Activated naive CD8-positive, alpha-beta T cell (primary cell): Measurements from ENCODE around the gene PCYT1A.

Experiments
- H3K27ac Mint-ChIP-seq: one replicate; pipeline ENCODE4 v1.8.0; 2021; ENCODE audit warnings: mixed read lengths
- H3K27me3 Mint-ChIP-seq: one replicate; pipeline ENCODE4 v1.8.0; 2021; ENCODE audit warnings: mixed read lengths
- H3K36me3 Mint-ChIP-seq: one replicate; pipeline ENCODE4 v1.8.0; 2021; ENCODE audit warnings: mixed read lengths
- H3K4me1 Mint-ChIP-seq: one replicate; pipeline ENCODE4 v1.8.0; 2021; ENCODE audit warnings: low read depth, mixed read lengths
- H3K4me3 Mint-ChIP-seq: one replicate; pipeline ENCODE4 v1.8.0; 2021; ENCODE audit warnings: mild to moderate bottlenecking, mixed read lengths
- H3K9me3 Mint-ChIP-seq: one replicate; pipeline ENCODE4 v1.8.0; 2021; ENCODE audit warnings: low read depth, mixed read lengths

Gene PCYT1A

GRCh38 chr3:196235452-196236122, 51.9 kb downstream of the PCYT1A start:
- Mint-ChIP-seq H3K27ac (no peak overlapping the region), H3K4me1 (peaks cover 6% of the 10 kb centered on the region), H3K36me3 (no peaks in the 10 kb centered on the region), H3K9me3 (no peaks in the 10 kb centered on the region), H3K4me3 (no peak overlapping the region), H3K27me3 (no peaks in the 10 kb centered on the region)

DNA sequence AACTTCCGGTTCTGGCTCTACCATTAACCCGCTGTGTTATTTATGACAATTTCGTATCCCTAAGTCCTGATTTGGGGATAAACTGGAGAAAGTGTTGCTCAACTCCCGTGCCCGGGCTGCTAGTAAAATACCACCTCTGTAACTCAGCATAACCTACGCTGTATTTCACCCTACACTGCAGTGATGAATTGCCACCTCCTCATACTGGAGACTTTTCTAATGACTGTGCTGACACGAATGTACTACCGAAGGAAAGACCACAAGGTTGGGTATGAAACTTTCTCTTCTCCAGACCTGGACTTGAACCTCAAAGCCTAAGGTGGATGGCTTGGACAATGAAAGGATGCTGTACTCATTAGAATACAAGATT, 54.7 kb downstream of the PCYT1A start:
- H3K27me3 Mint-ChIP-seq: no peaks in the 10 kb centered on the region
- H3K9me3 Mint-ChIP-seq: no peaks in the 10 kb centered on the region
- no peaks in the 10 kb centered on the region for H3K36me3 Mint-ChIP-seq
- peak overlapping the region; percentile 16 for H3K27ac Mint-ChIP-seq
- peaks cover 6% of the 10 kb centered on the region for H3K4me1 Mint-ChIP-seq
- H3K4me3 Mint-ChIP-seq: no peak overlapping the region

DNA sequence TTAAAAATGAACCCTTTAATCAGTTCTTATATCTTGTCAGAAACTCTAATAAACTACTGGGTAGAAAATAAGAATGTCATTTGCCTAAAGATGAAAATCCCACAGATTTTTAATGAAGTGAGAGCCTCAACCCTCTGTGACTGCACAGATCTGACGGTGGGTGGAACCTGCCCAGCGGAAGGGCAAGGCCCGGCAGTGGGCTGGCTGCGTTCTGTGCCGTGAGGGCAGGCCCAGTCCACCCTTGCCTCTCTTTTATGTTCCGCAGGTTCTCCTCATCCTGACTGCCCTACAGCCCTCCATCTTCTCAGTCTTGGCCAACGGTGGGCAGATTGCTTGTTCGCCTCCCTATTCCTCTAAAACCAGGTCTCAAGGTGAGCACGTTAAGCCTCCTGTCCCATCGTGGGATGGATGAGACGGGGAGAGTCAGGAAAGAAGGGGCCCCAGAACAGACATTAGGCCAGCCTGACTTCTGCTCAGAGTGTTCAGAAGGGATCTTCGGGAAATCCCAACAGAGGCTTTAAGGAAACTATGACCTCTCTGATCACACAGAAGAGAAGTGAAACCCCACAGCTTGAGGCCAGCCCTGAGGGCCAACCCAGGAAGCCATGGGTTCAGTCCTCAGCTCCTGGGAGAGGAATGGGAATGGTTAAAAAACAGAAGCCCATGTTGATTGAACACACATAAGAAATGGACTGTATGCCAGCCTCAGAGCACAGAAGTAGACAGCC, 55.2 kb downstream of the PCYT1A start:
- H3K36me3 Mint-ChIP-seq: no peaks in the 10 kb centered on the region
- no peaks in the 10 kb centered on the region for H3K9me3 Mint-ChIP-seq
- no peaks in the 10 kb centered on the region for H3K27me3 Mint-ChIP-seq
- H3K4me3 Mint-ChIP-seq: no peak overlapping the region
- H3K27ac Mint-ChIP-seq: no peak overlapping the region
- H3K4me1 Mint-ChIP-seq: peaks cover 4% of the 10 kb centered on the region

DNA sequence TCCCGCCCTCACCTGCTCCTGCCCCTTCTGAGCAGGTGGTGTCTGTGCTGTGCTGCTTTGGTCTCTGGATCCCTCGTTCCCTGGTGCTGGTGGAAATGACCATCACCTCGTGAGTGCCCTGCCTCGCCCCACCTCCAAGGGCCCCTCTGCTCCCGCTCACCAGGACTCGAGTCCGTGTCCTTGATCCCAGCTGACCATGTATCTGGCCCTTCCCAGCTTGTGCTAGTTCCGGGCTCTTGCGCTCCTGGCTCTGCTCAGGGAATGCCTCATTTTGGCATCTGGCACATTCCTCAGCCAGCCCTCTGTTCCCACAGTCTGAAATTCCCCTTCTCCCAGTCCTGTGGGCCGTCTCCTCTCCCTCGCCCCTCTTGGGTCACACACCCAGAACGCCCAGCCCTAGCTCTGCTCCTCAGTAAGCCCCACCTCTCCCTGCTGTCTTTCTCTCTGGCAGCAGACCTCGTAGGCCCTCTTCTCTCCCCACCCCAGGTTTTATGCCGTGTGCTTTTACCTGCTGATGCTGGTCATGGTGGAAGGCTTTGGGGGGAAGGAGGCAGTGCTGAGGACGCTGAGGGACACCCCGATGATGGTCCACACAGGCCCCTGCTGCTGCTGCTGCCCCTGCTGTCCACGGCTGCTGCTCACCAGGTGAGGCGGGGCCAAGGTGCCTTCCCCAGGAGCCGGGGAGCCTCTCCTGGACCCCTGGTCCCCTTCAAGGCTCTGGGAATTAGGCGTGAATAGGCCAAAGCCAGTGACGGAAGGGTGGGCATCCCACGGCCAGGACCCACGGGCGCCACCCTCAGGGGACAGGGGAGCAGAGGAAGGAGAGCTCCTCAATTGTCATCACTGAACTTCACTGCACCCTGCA, 59.7 kb downstream of the PCYT1A start:
- Mint-ChIP-seq H3K9me3 (no peaks in the 10 kb centered on the region), H3K27me3 (no peaks in the 10 kb centered on the region), H3K4me3 (no peak overlapping the region), H3K36me3 (no peaks in the 10 kb centered on the region), H3K27ac (peak overlapping the region; percentile 34), H3K4me1 (no peaks in the 10 kb centered on the region)

DNA sequence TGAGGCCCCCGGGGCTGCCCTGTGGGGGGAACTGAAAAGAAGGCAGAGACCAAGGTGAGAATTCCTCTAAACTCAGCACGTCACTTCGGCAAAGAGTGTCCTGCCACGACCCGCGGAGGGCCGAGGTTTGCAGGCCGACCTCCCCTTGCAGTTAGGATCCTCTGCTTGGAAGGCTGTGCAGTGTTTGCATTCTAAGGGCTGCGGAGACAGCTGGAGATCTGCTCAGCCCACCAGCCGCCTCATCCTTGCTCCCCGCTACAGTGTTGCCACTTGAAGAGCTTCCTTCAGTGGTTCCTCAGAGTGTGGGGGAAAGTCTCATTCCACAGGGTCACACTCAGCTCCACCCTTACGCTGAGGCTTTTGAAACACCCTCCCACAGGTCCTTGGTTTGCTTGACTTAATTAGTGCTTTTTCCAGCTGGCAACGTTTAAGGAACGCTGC, 60.4 kb downstream of the PCYT1A start:
- no peaks in the 10 kb centered on the region for H3K36me3 Mint-ChIP-seq
- no peak overlapping the region for H3K27ac Mint-ChIP-seq
- no peaks in the 10 kb centered on the region for H3K9me3 Mint-ChIP-seq
- no peaks in the 10 kb centered on the region for H3K27me3 Mint-ChIP-seq
- no peaks in the 10 kb centered on the region for H3K4me1 Mint-ChIP-seq
- H3K4me3 Mint-ChIP-seq: no peak overlapping the region

- Mint-ChIP-seq H3K27ac (no peak overlapping the region), H3K36me3 (no peaks in the 10 kb centered on the region), H3K9me3 (no peaks in the 10 kb centered on the region), H3K27me3 (no peaks in the 10 kb centered on the region), H3K4me3 (no peak overlapping the region), H3K4me1 (no peaks in the 10 kb centered on the region)
These were observed 61.7 kb downstream of the PCYT1A start for GRCh38 chr3:196225763-196226364.

- H3K36me3 Mint-ChIP-seq: no peaks in the 10 kb centered on the region
- H3K4me1 Mint-ChIP-seq: no peaks in the 10 kb centered on the region
- H3K27ac Mint-ChIP-seq: no peak overlapping the region
- no peaks in the 10 kb centered on the region for H3K27me3 Mint-ChIP-seq
- H3K4me3 Mint-ChIP-seq: no peak overlapping the region
- H3K9me3 Mint-ChIP-seq: no peaks in the 10 kb centered on the region
These were observed 62.4 kb downstream of the PCYT1A start for GRCh38 chr3:196225086-196225485.

GRCh38 chr3:196222876-196223595, 64.5 kb downstream of the PCYT1A start:
- no peaks in the 10 kb centered on the region for H3K27me3 Mint-ChIP-seq
- no peaks in the 10 kb centered on the region for H3K9me3 Mint-ChIP-seq
- H3K36me3 Mint-ChIP-seq: no peaks in the 10 kb centered on the region
- H3K4me3 Mint-ChIP-seq: no peak overlapping the region
- H3K4me1 Mint-ChIP-seq: peaks cover 16% of the 10 kb centered on the region
- no peak overlapping the region for H3K27ac Mint-ChIP-seq

DNA sequence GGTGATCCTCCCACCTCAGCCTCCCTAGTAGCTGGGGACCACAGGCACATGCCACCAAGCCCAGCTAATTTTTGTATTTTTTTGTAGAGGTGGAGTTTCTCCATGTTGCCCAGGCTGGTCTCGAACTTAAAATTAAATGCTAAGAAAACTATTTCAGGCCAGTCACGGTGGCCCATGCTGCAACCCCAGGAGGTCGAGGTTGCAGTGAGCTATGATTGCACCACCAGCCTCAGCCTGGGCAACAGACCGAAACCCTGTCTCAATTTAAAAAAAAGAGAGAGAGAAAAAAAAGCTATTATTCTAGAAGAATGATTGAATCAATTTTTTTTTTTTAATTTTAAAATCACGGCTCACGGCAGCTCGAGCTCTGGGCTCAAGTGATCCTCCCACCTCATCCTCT, 66.5 kb downstream of the PCYT1A start:
- Mint-ChIP-seq H3K9me3 (no peaks in the 10 kb centered on the region), H3K27ac (no peak overlapping the region), H3K36me3 (no peaks in the 10 kb centered on the region), H3K4me1 (peaks cover 20% of the 10 kb centered on the region), H3K4me3 (no peak overlapping the region), H3K27me3 (no peaks in the 10 kb centered on the region)

- Mint-ChIP-seq H3K36me3 (no peaks in the 10 kb centered on the region), H3K4me3 (no peak overlapping the region), H3K9me3 (no peaks in the 10 kb centered on the region), H3K4me1 (peaks cover 20% of the 10 kb centered on the region), H3K27me3 (no peaks in the 10 kb centered on the region), H3K27ac (peak overlapping the region; percentile 58)
These were observed 66.9 kb downstream of the PCYT1A start for GRCh38 chr3:196220587-196220986.

DNA sequence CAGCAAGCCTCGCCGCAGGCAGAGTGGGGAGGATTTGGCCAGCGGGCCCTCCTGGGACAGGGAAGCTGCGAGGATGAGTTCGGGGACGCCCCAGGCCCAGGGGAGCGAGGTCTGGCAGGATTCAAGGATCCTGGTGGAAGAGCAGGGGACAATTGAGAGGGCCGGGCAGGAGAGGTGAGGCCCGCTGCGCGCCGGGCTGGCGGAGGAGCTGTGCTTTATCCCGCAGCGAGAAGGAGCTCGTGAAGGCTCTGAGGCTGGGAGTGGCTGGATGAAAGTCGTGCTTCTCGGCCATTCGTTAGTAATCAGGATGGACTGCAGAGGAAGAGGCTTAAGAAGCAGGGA, 67.6 kb downstream of the PCYT1A start:
- H3K9me3 Mint-ChIP-seq: no peaks in the 10 kb centered on the region
- H3K27me3 Mint-ChIP-seq: no peaks in the 10 kb centered on the region
- H3K36me3 Mint-ChIP-seq: no peaks in the 10 kb centered on the region
- H3K4me3 Mint-ChIP-seq: peak overlapping the region; percentile 62
- H3K4me1 Mint-ChIP-seq: peaks cover 20% of the 10 kb centered on the region
- H3K27ac Mint-ChIP-seq: no peak overlapping the region

GRCh38 chr3:196219194-196219969, 68.1 kb downstream of the PCYT1A start:
- no peaks in the 10 kb centered on the region for H3K27me3 Mint-ChIP-seq
- no peaks in the 10 kb centered on the region for H3K36me3 Mint-ChIP-seq
- peak overlapping the region; percentile 81 for H3K27ac Mint-ChIP-seq
- peaks cover 20% of the 10 kb centered on the region for H3K4me1 Mint-ChIP-seq
- no peaks in the 10 kb centered on the region for H3K9me3 Mint-ChIP-seq
- H3K4me3 Mint-ChIP-seq: peak overlapping the region; percentile 62

- Mint-ChIP-seq H3K27ac (no peak overlapping the region), H3K4me3 (no peak overlapping the region), H3K27me3 (no peaks in the 10 kb centered on the region)
These were observed 69.3 kb downstream of the PCYT1A start for GRCh38 chr3:196218155-196218712.

More at GRCh38 chr3:196218155-196218712, 69.3 kb downstream of the PCYT1A start:
- H3K4me1 Mint-ChIP-seq: peaks cover 20% of the 10 kb centered on the region
- no peaks in the 10 kb centered on the region for H3K9me3 Mint-ChIP-seq
- H3K36me3 Mint-ChIP-seq: no peaks in the 10 kb centered on the region
